ENCODE data around the gene GABRG3. TPM values are rescaled to one million over a fixed set of nuclear protein-coding genes. Genes with fewer than 3 reads are reported as not detected.

GABRG3 gene
- total RNA-seq, 2 experiments from 2014 or later = not detected

DNA sequence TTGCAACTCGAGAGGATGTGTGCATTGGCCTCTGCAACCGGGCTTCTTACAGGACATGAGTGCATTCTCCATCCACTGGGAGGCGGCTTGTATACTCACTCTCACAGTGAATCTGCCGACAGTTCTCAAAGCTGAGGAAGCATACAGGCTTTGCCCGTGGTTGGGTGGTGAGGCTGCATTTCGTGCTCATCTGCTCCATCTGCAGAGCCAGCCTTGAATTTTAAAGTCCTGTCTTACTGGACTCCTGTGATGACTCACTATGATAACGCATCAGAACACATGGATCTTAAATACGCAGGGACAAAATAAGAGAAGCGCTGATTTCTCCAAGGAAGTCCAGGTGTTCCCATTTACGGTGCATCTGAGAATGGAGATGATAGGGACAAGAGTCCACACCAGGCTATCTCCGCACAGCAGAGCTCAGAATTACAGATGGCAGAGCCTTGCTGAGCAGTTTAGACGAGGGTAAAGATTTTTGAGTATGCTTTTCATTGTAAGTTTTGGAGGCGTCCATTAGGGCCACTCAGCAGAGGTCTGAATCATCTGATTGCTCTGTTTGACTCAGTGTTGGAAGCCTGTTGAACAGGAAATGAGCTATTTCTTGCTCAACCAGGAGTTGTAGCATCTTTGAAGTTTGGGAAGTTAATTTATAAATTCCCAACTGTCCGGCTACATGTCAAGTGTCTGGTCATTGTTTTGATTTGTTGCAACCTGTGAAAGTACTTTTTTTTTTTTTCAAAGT is 87.1 kb downstream of the GABRG3 start:
- H3K9me3 Mint-ChIP-seq = no peaks in the 10 kb centered on the region

DNA sequence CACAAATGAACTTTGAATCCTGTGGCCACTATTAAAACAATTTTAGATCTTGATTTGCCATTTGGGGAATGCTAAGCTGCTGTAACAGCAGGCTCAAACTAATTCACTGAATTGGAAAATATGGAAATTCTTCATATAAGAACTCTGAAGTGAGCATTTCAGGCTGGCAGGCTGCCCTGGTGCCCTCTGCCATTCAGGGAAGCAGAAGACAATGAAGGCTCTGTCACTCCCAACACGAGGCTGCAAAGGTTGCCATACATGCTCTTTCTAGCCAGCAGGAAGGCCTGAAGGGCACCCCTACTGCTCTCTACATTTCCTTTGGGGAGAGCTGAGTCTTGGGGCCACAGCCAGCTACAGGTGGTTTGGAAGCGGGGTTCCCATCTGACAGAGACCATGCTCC is 88.0 kb downstream of the GABRG3 start:
- ATAC-seq = no peak
- CTCF ChIA-PET = interaction anchor here (1.1 to 2.9 kb wide), 6 partner anchors 10 to 300 kb away, joined by 3 to 13 read pairs (median 6); no protein-coding TSS in a partner anchor
- no peak for DNase-seq
- intact Hi-C loops (cut with micrococcal nuclease) = no loop called here
- H3K9me3 Mint-ChIP-seq = no peaks in the 10 kb centered on the region
- H3K4me1 Mint-ChIP-seq (ENCODE audit: low read depth) = no peaks in the 10 kb centered on the region
- TF ChIP-seq, protein P1, sequence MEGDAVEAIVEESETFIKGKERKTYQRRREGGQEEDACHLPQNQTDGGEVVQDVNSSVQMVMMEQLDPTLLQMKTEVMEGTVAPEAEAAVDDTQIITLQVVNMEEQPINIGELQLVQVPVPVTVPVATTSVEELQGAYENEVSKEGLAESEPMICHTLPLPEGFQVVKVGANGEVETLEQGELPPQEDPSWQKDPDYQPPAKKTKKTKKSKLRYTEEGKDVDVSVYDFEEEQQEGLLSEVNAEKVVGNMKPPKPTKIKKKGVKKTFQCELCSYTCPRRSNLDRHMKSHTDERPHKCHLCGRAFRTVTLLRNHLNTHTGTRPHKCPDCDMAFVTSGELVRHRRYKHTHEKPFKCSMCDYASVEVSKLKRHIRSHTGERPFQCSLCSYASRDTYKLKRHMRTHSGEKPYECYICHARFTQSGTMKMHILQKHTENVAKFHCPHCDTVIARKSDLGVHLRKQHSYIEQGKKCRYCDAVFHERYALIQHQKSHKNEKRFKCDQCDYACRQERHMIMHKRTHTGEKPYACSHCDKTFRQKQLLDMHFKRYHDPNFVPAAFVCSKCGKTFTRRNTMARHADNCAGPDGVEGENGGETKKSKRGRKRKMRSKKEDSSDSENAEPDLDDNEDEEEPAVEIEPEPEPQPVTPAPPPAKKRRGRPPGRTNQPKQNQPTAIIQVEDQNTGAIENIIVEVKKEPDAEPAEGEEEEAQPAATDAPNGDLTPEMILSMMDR (IDR thresholded peaks at IDR 0.05) = no peak
- no peaks in the 10 kb centered on the region for H3K36me3 Mint-ChIP-seq (ENCODE audit: low read depth)
- POLR2A ChIA-PET = no interaction called here
- no peak overlapping the region for H3K4me3 Mint-ChIP-seq
- H3K27ac Mint-ChIP-seq = no peak overlapping the region
- H3K27me3 Mint-ChIP-seq = no peaks in the 10 kb centered on the region

More for the DNA sequence above, 87.1 kb downstream of the GABRG3 start:
- POLR2A ChIA-PET = no interaction called here
- Mint-ChIP-seq H3K4me3 (no peak overlapping the region), H3K27ac (no peak overlapping the region), H3K27me3 (no peaks in the 10 kb centered on the region), H3K36me3 (ENCODE audit: low read depth) (no peaks in the 10 kb centered on the region), H3K4me1 (ENCODE audit: low read depth) (no peaks in the 10 kb centered on the region)
- DNase-seq = no peak
- CTCF ChIA-PET = interaction anchor here (2.4 to 2.9 kb wide), 2 partner anchors 10 to 301 kb away, joined by 7 to 13 read pairs; no protein-coding TSS in a partner anchor
- TF ChIP-seq, protein P1 (IDR thresholded peaks at IDR 0.05) = no peak
- intact Hi-C loops (cut with micrococcal nuclease) = no loop called here
- no peak for ATAC-seq

DNA sequence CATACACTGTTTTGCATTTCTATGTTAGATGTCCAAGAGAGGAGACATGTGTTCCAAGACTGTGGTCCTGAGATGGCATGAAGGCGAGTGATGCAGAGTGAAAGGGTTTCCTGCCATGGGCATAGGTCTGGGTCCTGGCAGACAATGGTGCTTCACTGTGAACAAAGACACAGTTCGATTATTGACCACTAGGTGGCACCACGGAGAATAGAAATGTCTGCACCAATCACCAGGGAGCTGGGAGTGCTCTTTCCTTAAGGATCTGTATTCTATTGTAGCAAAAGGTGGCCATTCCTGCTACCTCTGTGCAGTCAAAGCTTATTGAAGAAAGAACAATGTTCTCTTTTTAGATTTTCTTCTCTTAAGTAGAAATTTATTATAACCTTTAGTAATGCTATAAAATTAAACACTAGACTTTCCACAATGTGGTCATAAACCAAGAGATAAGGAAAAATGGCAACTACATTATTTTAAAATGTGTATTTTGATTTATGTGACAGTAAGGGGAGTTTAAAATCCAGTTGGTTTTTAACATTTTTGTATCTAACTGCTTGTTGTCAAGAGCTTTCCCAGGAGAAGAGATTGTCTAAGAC is 88.7 kb downstream of the GABRG3 start:
- POLR2A ChIA-PET = no interaction called here
- no peak overlapping the region for H3K4me3 Mint-ChIP-seq
- ATAC-seq (no peak), DNase-seq (peak; percentile 49)
- TF ChIP-seq, protein P1 (IDR thresholded peaks at IDR 0.05) = peak; percentile 68
- no peaks in the 10 kb centered on the region for H3K9me3 Mint-ChIP-seq
- intact Hi-C loops (cut with micrococcal nuclease) = no loop called here
- H3K27ac Mint-ChIP-seq = no peak overlapping the region
- H3K27me3 Mint-ChIP-seq = no peaks in the 10 kb centered on the region
- CTCF ChIA-PET = interaction anchor here (0.6 to 2.9 kb wide), 9 partner anchors 9 to 299 kb away, joined by 3 to 13 read pairs (median 4); no protein-coding TSS in a partner anchor
- H3K4me1 Mint-ChIP-seq (ENCODE audit: low read depth) = no peaks in the 10 kb centered on the region
- H3K36me3 Mint-ChIP-seq (ENCODE audit: low read depth) = no peaks in the 10 kb centered on the region

DNA sequence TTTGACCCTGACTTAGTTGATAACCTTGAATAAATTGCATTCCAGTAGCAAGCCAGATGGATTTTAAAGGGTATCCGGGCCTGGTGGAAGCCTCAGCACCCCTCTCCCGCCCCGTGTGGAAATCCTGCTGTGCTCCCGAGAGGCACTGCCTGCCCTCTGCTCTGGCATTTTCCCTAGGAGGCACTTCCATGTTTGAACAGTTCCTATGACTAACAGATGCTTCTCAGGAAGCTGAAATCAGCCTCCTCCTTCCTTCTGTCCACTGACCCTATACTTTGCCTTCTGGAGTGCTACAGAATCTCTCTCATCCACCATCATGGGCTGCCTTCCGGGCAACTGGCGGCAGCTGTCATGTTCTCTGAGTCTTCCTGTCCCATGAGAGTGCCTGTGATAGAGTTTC is 90.8 kb downstream of the GABRG3 start:
- H3K9me3 Mint-ChIP-seq = peaks cover 3% of the 10 kb centered on the region
- TF ChIP-seq, protein P1 (IDR thresholded peaks at IDR 0.05) = no peak
- no peak overlapping the region for H3K27ac Mint-ChIP-seq
- ChIA-PET POLR2A (no interaction called here), CTCF (no interaction called here)
- H3K36me3 Mint-ChIP-seq (ENCODE audit: low read depth) = no peaks in the 10 kb centered on the region
- no peak for ATAC-seq
- intact Hi-C loops (cut with micrococcal nuclease) = no loop called here
- no peaks in the 10 kb centered on the region for H3K4me1 Mint-ChIP-seq (ENCODE audit: low read depth)
- no peaks in the 10 kb centered on the region for H3K27me3 Mint-ChIP-seq
- no peak overlapping the region for H3K4me3 Mint-ChIP-seq
- DNase-seq = no peak

DNA sequence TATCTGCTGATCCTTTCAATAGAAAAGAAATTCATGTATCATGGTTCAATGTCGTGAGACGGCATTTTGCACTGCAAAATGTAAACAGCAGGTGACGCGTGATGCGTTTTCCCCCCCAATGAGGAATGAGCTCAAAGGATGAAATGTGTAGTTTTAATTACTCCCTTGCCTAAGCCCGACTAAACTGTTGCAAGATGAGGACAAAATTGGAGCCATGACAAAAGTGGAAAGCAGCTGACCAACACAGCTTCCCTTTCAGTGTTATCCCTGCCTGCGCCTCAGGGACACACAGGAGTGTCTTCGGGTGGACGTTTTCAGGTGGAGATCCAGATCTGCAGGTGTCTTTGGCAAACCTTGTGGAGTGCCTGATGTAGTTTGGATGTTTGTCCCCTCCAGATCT is 92.0 kb downstream of the GABRG3 start:
- intact Hi-C loops (cut with micrococcal nuclease) = no loop called here
- Mint-ChIP-seq H3K36me3 (ENCODE audit: low read depth) (no peaks in the 10 kb centered on the region), H3K9me3 (peaks cover 8% of the 10 kb centered on the region), H3K27ac (no peak overlapping the region), H3K4me1 (ENCODE audit: low read depth) (no peaks in the 10 kb centered on the region), H3K27me3 (no peaks in the 10 kb centered on the region), H3K4me3 (no peak overlapping the region)
- ATAC-seq = no peak
- TF ChIP-seq, protein P1 (IDR thresholded peaks at IDR 0.05) = no peak
- ChIA-PET CTCF (no interaction called here), POLR2A (no interaction called here)
- no peak for DNase-seq

Data from activated CD8-positive, alpha-beta T cell treated with anti-CD3 and anti-CD28 coated beads for 36 hours (primary cell).